WTC11 (cell line): ENCODE data around the gene ANGPTL3. TPM values are rescaled to one million over a fixed set of nuclear protein-coding genes. Genes with fewer than 3 reads are reported as not detected.

Source experiments
- ATAC-seq: fragments of 200-7000 bp; cut with Tn5 transposase; 2 replicates; pipeline ENCODE4 v1.10.0; 2021; ENCODE audit warnings: mild to moderate bottlenecking, moderate library complexity
- CTCF ChIA-PET: fragments of 300-600 bp; sonication (Branson Sonifier 250); formaldehyde crosslinking; loops from one replicate; lab custom pipeline; 2021; ENCODE audit warnings: antibody characterized with exemption; lab: Charles Lee
- POLR2A ChIA-PET: fragments of 350-600 bp; sonication (Branson Sonifier 250); formaldehyde crosslinking; loops from one replicate; lab custom pipeline; 2021; ENCODE audit warnings: antibody characterized with exemption; lab: Charles Lee
- DNase-seq: peaks from one replicate; pipeline ENCODE4 v3.0.0; 2021; ENCODE audit warnings: low spot score
- H3K27ac Mint-ChIP-seq: 2 replicates; pipeline ENCODE4 v1.8.0; 2021; ENCODE audit warnings: mixed read lengths
- H3K27me3 Mint-ChIP-seq: 2 replicates; pipeline ENCODE4 v1.8.0; 2021; ENCODE audit warnings: low read depth, mild to moderate bottlenecking, moderate library complexity, mixed read lengths
- H3K36me3 Mint-ChIP-seq: 2 replicates; pipeline ENCODE4 v1.8.0; 2021; ENCODE audit warnings: mixed read lengths
- H3K4me1 Mint-ChIP-seq: 2 replicates; pipeline ENCODE4 v1.8.0; 2022; ENCODE audit warnings: mixed read lengths
- H3K4me3 Mint-ChIP-seq: 2 replicates; pipeline ENCODE4 v1.8.0; 2021; ENCODE audit warnings: mild to moderate bottlenecking, moderate library complexity, mixed read lengths
- H3K9me3 Mint-ChIP-seq: 2 replicates; pipeline ENCODE4 v1.8.0; 2021; ENCODE audit warnings: mixed read lengths
- ATF1 ChIP-seq: sonication (generic); formaldehyde crosslinking; IDR thresholded peaks from 2 replicates; pipeline ENCODE4 v1.8.1; 2023; ENCODE audit warnings: mild to moderate bottlenecking, moderate library complexity, missing genetic modification reagents
- EMX1 ChIP-seq: fragments of 250-450 bp; sonication (Bioruptor Pico); IDR thresholded peaks from 2 replicates; pipeline ENCODE4 v1.8.0; 2021; ENCODE audit warnings: mild to moderate bottlenecking
- ESRRA ChIP-seq: sonication (generic); formaldehyde crosslinking; IDR thresholded peaks from 2 replicates; pipeline ENCODE4 v1.8.1; 2022; ENCODE audit warnings: mild to moderate bottlenecking, missing genetic modification reagents, borderline replicate concordance
- ETV6 ChIP-seq: sonication (generic); formaldehyde crosslinking; IDR thresholded peaks from 2 replicates; pipeline ENCODE4 v1.8.1; 2022; ENCODE audit warnings: mild to moderate bottlenecking, missing genetic modification reagents
- FOXP1 ChIP-seq: sonication (generic); formaldehyde crosslinking; IDR thresholded peaks from 2 replicates; pipeline ENCODE4 v1.8.0; 2022; ENCODE audit warnings: missing genetic modification reagents, mild to moderate bottlenecking, moderate library complexity, borderline replicate concordance
- IRF2 ChIP-seq: sonication (generic); formaldehyde crosslinking; IDR thresholded peaks from 2 replicates; pipeline ENCODE4 v1.8.0; 2022; ENCODE audit warnings: low read depth, missing genetic modification reagents, borderline replicate concordance
- NR1H2 ChIP-seq: sonication (generic); formaldehyde crosslinking; IDR thresholded peaks from 2 replicates; pipeline ENCODE4 v1.9.0; 2021; ENCODE audit warnings: mild to moderate bottlenecking, moderate library complexity, missing genetic modification reagents
- NR3C1 ChIP-seq: sonication (generic); formaldehyde crosslinking; conservative IDR thresholded peaks from 2 replicates; pipeline ENCODE4 v1.8.1; 2023; ENCODE audit warnings: low read depth, mild to moderate bottlenecking, missing genetic modification reagents
- RELA ChIP-seq: sonication (generic); formaldehyde crosslinking; IDR thresholded peaks from 2 replicates; pipeline ENCODE4 v1.8.1; 2022; ENCODE audit warnings: missing genetic modification reagents, mild to moderate bottlenecking, borderline replicate concordance
- TCF7 ChIP-seq: sonication (generic); formaldehyde crosslinking; IDR thresholded peaks from 2 replicates; pipeline ENCODE4 v1.8.0; 2022; ENCODE audit warnings: mild to moderate bottlenecking, low read depth, missing genetic modification reagents, moderate library complexity
- TP53 ChIP-seq: sonication (generic); formaldehyde crosslinking; IDR thresholded peaks from 2 replicates; pipeline ENCODE4 v1.8.1; 2023; ENCODE audit warnings: mild to moderate bottlenecking, missing genetic modification reagents
- ZNF219 ChIP-seq: sonication (generic); formaldehyde crosslinking; IDR thresholded peaks from 2 replicates; pipeline ENCODE4 v1.8.0; 2023; ENCODE audit warnings: missing genetic modification reagents, mild to moderate bottlenecking, borderline replicate concordance
- ZNF232 ChIP-seq: sonication (generic); formaldehyde crosslinking; IDR thresholded peaks from 2 replicates; pipeline ENCODE4 v1.8.0; 2022; ENCODE audit warnings: mild to moderate bottlenecking, missing genetic modification reagents
- total RNA-seq: library from RNA; stranded (reverse); gene quantifications from 3 replicates; pipeline ENCODE4 v1.2.3, GENCODE V29; 2021
- TF ChIP-seq, protein P1 (sequence below): sonication (generic); formaldehyde crosslinking; IDR thresholded peaks from 2 replicates; pipeline ENCODE4 v1.8.0; 2022; ENCODE audit warnings: mild to moderate bottlenecking, missing genetic modification reagents
- TF ChIP-seq, protein P2 (sequence below): sonication (generic); formaldehyde crosslinking; IDR thresholded peaks from 2 replicates; pipeline ENCODE4 v1.8.0; 2022; ENCODE audit warnings: mild to moderate bottlenecking, missing genetic modification reagents
- TF ChIP-seq, protein P3 (sequence below): sonication (generic); formaldehyde crosslinking; IDR thresholded peaks from 2 replicates; pipeline ENCODE4 v1.8.1; 2023; ENCODE audit warnings: mild to moderate bottlenecking, missing genetic modification reagents
- TF ChIP-seq, protein P4 (sequence below): sonication (generic); formaldehyde crosslinking; IDR thresholded peaks from 2 replicates; pipeline ENCODE4 v1.8.1; 2022; ENCODE audit warnings: mild to moderate bottlenecking, moderate library complexity, missing genetic modification reagents
- TF ChIP-seq, protein P5 (sequence below): sonication (generic); formaldehyde crosslinking; IDR thresholded peaks from 2 replicates; pipeline ENCODE4 v1.8.1; 2022; ENCODE audit warnings: low read depth, mild to moderate bottlenecking, moderate library complexity, missing genetic modification reagents, borderline replicate concordance
- TF ChIP-seq, protein P6 (sequence below): sonication (generic); formaldehyde crosslinking; IDR thresholded peaks from 2 replicates; pipeline ENCODE4 v1.8.1; 2023; ENCODE audit warnings: mild to moderate bottlenecking, moderate library complexity, missing genetic modification reagents
- TF ChIP-seq, protein P7 (sequence below): sonication (generic); formaldehyde crosslinking; IDR thresholded peaks from 2 replicates; pipeline ENCODE4 v1.8.1; 2023; ENCODE audit warnings: mild to moderate bottlenecking, missing genetic modification reagents

The ANGPTL3 gene
- total RNA-seq, 1 experiment from 2014 or later, result not detected

DNA sequence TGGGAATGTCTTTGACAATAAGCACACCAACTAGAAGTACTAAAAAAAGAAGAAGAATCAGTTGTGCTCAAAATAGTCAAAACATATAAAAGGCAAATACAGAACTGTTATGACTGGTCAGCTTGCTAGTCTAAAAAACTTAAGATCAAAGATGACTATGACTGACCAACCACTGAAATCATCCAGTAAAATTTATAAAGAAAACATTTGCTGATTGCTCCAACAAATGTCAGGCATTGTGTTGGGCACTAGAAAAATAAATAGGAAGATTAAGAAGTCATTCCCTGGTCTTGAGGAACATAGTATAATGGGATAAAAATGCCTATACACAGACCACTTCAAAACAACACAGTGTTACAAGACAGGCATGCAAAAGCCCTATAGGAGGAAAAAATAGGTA, 9.3 kb upstream of the ANGPTL3 start:
- ATAC-seq, result no peak
- Mint-ChIP-seq H3K36me3 (peaks cover 4% of the 10 kb centered on the region; the same call in 1 of the 2 replicates), H3K27ac (no peak overlapping the region), H3K9me3 (0 out of 2 replicates have a peak, but pooled peaks cover 3% of the 10 kb centered on the region), H3K4me1 (peaks cover 20% of the 10 kb centered on the region), H3K4me3 (no peak overlapping the region), H3K27me3 (no peaks in the 10 kb centered on the region)
- CTCF ChIA-PET, result no interaction called here
- no peak for DNase-seq
- POLR2A ChIA-PET, result no interaction called here
- no peak for TF ChIP-seq TP53 (CRISPR knock-in tag)
- TF ChIP-seq, protein P1, sequence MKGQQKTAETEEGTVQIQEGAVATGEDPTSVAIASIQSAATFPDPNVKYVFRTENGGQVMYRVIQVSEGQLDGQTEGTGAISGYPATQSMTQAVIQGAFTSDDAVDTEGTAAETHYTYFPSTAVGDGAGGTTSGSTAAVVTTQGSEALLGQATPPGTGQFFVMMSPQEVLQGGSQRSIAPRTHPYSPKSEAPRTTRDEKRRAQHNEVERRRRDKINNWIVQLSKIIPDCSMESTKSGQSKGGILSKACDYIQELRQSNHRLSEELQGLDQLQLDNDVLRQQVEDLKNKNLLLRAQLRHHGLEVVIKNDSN (CRISPR knock-in tag), result no peak
- TF ChIP-seq NR1H2, result no peak
- TF ChIP-seq, protein P2, sequence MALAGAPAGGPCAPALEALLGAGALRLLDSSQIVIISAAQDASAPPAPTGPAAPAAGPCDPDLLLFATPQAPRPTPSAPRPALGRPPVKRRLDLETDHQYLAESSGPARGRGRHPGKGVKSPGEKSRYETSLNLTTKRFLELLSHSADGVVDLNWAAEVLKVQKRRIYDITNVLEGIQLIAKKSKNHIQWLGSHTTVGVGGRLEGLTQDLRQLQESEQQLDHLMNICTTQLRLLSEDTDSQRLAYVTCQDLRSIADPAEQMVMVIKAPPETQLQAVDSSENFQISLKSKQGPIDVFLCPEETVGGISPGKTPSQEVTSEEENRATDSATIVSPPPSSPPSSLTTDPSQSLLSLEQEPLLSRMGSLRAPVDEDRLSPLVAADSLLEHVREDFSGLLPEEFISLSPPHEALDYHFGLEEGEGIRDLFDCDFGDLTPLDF (CRISPR knock-in tag), result no peak
- TF ChIP-seq EMX1 (CRISPR knock-in tag), result no peak
- no peak for TF ChIP-seq NR3C1 (CRISPR knock-in tag)
- TF ChIP-seq, protein P3, sequence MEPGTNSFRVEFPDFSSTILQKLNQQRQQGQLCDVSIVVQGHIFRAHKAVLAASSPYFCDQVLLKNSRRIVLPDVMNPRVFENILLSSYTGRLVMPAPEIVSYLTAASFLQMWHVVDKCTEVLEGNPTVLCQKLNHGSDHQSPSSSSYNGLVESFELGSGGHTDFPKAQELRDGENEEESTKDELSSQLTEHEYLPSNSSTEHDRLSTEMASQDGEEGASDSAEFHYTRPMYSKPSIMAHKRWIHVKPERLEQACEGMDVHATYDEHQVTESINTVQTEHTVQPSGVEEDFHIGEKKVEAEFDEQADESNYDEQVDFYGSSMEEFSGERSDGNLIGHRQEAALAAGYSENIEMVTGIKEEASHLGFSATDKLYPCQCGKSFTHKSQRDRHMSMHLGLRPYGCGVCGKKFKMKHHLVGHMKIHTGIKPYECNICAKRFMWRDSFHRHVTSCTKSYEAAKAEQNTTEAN (CRISPR knock-in tag), result no peak
- TF ChIP-seq, protein P4, sequence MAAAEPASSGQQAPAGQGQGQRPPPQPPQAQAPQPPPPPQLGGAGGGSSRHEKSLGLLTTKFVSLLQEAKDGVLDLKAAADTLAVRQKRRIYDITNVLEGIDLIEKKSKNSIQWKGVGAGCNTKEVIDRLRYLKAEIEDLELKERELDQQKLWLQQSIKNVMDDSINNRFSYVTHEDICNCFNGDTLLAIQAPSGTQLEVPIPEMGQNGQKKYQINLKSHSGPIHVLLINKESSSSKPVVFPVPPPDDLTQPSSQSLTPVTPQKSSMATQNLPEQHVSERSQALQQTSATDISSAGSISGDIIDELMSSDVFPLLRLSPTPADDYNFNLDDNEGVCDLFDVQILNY, result no peak
- TF ChIP-seq ZNF232 (CRISPR knock-in tag), result no peak
- TF ChIP-seq ETV6 (CRISPR knock-in tag), result no peak
- TF ChIP-seq FOXP1 (CRISPR knock-in tag), result no peak
- no peak for TF ChIP-seq ESRRA (CRISPR knock-in tag)
- TF ChIP-seq TCF7, result no peak
- TF ChIP-seq IRF2 (CRISPR knock-in tag), result no peak
- TF ChIP-seq, protein P5, sequence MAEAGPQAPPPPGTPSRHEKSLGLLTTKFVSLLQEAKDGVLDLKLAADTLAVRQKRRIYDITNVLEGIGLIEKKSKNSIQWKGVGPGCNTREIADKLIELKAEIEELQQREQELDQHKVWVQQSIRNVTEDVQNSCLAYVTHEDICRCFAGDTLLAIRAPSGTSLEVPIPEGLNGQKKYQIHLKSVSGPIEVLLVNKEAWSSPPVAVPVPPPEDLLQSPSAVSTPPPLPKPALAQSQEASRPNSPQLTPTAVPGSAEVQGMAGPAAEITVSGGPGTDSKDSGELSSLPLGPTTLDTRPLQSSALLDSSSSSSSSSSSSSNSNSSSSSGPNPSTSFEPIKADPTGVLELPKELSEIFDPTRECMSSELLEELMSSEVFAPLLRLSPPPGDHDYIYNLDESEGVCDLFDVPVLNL (CRISPR knock-in tag), result no peak
- TF ChIP-seq, protein P6, sequence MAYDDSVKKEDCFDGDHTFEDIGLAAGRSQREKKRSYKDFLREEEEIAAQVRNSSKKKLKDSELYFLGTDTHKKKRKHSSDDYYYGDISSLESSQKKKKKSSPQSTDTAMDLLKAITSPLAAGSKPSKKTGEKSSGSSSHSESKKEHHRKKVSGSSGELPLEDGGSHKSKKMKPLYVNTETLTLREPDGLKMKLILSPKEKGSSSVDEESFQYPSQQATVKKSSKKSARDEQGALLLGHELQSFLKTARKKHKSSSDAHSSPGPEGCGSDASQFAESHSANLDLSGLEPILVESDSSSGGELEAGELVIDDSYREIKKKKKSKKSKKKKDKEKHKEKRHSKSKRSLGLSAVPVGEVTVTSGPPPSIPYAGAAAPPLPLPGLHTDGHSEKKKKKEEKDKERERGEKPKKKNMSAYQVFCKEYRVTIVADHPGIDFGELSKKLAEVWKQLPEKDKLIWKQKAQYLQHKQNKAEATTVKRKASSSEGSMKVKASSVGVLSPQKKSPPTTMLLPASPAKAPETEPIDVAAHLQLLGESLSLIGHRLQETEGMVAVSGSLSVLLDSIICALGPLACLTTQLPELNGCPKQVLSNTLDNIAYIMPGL (CRISPR knock-in tag), result no peak
- no peak for TF ChIP-seq ZNF219 (CRISPR knock-in tag)
- no peak for TF ChIP-seq RELA (CRISPR knock-in tag)
- TF ChIP-seq, protein P7, sequence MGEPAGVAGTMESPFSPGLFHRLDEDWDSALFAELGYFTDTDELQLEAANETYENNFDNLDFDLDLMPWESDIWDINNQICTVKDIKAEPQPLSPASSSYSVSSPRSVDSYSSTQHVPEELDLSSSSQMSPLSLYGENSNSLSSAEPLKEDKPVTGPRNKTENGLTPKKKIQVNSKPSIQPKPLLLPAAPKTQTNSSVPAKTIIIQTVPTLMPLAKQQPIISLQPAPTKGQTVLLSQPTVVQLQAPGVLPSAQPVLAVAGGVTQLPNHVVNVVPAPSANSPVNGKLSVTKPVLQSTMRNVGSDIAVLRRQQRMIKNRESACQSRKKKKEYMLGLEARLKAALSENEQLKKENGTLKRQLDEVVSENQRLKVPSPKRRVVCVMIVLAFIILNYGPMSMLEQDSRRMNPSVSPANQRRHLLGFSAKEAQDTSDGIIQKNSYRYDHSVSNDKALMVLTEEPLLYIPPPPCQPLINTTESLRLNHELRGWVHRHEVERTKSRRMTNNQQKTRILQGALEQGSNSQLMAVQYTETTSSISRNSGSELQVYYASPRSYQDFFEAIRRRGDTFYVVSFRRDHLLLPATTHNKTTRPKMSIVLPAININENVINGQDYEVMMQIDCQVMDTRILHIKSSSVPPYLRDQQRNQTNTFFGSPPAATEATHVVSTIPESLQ (CRISPR knock-in tag), result no peak
- TF ChIP-seq ATF1 (CRISPR knock-in tag), result no peak
